SH-SY5Y (cell line): Measurements from ENCODE around the gene SLC20A1.

Experiments used
- GATA2 ChIP-seq: IDR thresholded peaks from 2 replicates; pipeline ENCODE4 v1.6.1; 2011; ENCODE audit warnings: mild to moderate bottlenecking, low read depth, low read length
- GATA3 ChIP-seq: IDR thresholded peaks from 2 replicates; pipeline ENCODE4 v1.6.1; 2011; ENCODE audit warnings: low read depth, mild to moderate bottlenecking, low read length, moderate library complexity

GRCh38 chr2:112645310-112646101 lies at the start of gene SLC20A1:
- TF ChIP-seq GATA2 (0 out of 2 replicates have a peak, but pooled peaks have one; percentile 27), GATA3 (no peak)
